ENCODE data around the gene TNRC6C. TPM values are rescaled to one million over a fixed set of nuclear protein-coding genes. Genes with fewer than 3 reads are reported as not detected.

Gene TNRC6C
- 3.9 TPM for polyA plus RNA-seq (2013, experiment 1 of 2)
- 3.3 TPM for polyA plus RNA-seq (2013, experiment 2 of 2)

GRCh38 chr17:77957857-77958715 lies at the start of gene TNRC6C:
Gene TNRC6C, plus strand, starts transcription at chr17:77958703. Its CDS starts 45,504 bp downstream, at chr17:78004207.
- Histone ChIP-seq H3K4me3 (ENCODE audit: extremely low read depth, insufficient read depth, low read length, poor library complexity, severe bottlenecking) (peak within 1 kb of the TSS; percentile 66), H3K27ac (ENCODE audit: low read depth, low read length, severe bottlenecking) (no peak within 1 kb of the TSS), H3K36me3 (ENCODE audit: control insufficient read depth, insufficient read depth, low read length) (no peaks in the 10 kb centered on the region), H3K4me1 (ENCODE audit: control insufficient read depth, insufficient read depth, low read length, poor library complexity, severe bottlenecking) (no peaks in the 10 kb centered on the region), H3K9me3 (ENCODE audit: control insufficient read depth, low read length) (no peaks in the 10 kb centered on the region)
- WGBS, 2 experiments (ENCODE audit: insufficient coverage in 2 of 2), result 0% methylated on average over 85 of the region's 105 CpGs

DNA sequence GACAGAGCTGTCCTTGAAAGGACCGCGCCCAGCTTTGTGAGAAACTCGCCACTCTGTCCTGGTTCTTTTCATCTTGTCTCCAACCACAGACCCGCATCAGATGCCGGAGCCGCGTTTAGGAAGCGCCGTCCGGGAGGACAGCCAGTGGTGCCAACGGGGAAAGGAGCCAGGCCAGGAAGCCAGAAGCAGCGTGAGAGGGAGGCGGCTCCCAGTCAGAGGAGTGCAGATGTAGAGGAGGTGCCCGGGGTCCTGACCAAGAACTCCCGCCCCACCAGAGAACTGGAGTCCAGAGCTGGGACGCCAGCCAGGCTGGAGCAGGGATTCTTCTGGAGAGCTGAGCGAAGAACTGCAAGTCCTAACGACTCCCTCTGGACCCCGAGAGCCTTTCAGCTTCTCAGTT lies 49.3 kb upstream of the TNRC6C start:
- Histone ChIP-seq H3K4me1 (ENCODE audit: control insufficient read depth, insufficient read depth, low read length, poor library complexity, severe bottlenecking) (no peaks in the 10 kb centered on the region), H3K9me3 (ENCODE audit: control insufficient read depth, low read length) (no peaks in the 10 kb centered on the region), H3K4me3 (ENCODE audit: extremely low read depth, insufficient read depth, low read length, poor library complexity, severe bottlenecking) (no peak overlapping the region), H3K27ac (ENCODE audit: low read depth, low read length, severe bottlenecking) (no peak overlapping the region), H3K36me3 (ENCODE audit: control insufficient read depth, insufficient read depth, low read length) (no peaks in the 10 kb centered on the region)
- WGBS, 2 experiments (ENCODE audit: insufficient coverage in 2 of 2), result 90 to 93% methylated on average over 15 to 19 of the region's 19 CpGs

GRCh38 chr17:77909816-77910215 lies 48.7 kb upstream of the TNRC6C start:
- Histone ChIP-seq H3K27ac (ENCODE audit: low read depth, low read length, severe bottlenecking) (no peak overlapping the region), H3K4me3 (ENCODE audit: extremely low read depth, insufficient read depth, low read length, poor library complexity, severe bottlenecking) (no peak overlapping the region), H3K36me3 (ENCODE audit: control insufficient read depth, insufficient read depth, low read length) (no peaks in the 10 kb centered on the region), H3K4me1 (ENCODE audit: control insufficient read depth, insufficient read depth, low read length, poor library complexity, severe bottlenecking) (no peaks in the 10 kb centered on the region), H3K9me3 (ENCODE audit: control insufficient read depth, low read length) (no peaks in the 10 kb centered on the region)
- WGBS, 2 experiments (ENCODE audit: insufficient coverage in 2 of 2), result 95% methylated on average over 4 of the region's 13 CpGs; no CpG with 5 or more reads in 1 of the 2 experiments

GRCh38 chr17:77914385-77915254 lies 43.9 kb upstream of the TNRC6C start:
- no peak overlapping the region for H3K4me3 ChIP-seq (ENCODE audit: extremely low read depth, insufficient read depth, low read length, poor library complexity, severe bottlenecking)
- H3K9me3 ChIP-seq (ENCODE audit: control insufficient read depth, low read length), result no peaks in the 10 kb centered on the region
- 60 to 75% methylated on average over 6 to 16 of the region's 18 CpGs for WGBS, 2 experiments (ENCODE audit: insufficient coverage in 2 of 2)
- no peaks in the 10 kb centered on the region for H3K4me1 ChIP-seq (ENCODE audit: control insufficient read depth, insufficient read depth, low read length, poor library complexity, severe bottlenecking)
- H3K27ac ChIP-seq (ENCODE audit: low read depth, low read length, severe bottlenecking), result no peak overlapping the region
- no peaks in the 10 kb centered on the region for H3K36me3 ChIP-seq (ENCODE audit: control insufficient read depth, insufficient read depth, low read length)

- Histone ChIP-seq H3K36me3 (ENCODE audit: control insufficient read depth, insufficient read depth, low read length) (no peaks in the 10 kb centered on the region), H3K9me3 (ENCODE audit: control insufficient read depth, low read length) (no peaks in the 10 kb centered on the region), H3K27ac (ENCODE audit: low read depth, low read length, severe bottlenecking) (no peak overlapping the region), H3K4me3 (ENCODE audit: extremely low read depth, insufficient read depth, low read length, poor library complexity, severe bottlenecking) (no peak overlapping the region), H3K4me1 (ENCODE audit: control insufficient read depth, insufficient read depth, low read length, poor library complexity, severe bottlenecking) (no peaks in the 10 kb centered on the region)
- 80 to 88% methylated on average over 2 to 4 of the region's 7 CpGs for WGBS, 2 experiments (ENCODE audit: insufficient coverage in 2 of 2)
These were observed 42.9 kb upstream of the TNRC6C start for GRCh38 chr17:77915594-77916021.

GRCh38 chr17:77916264-77916663 lies 42.2 kb upstream of the TNRC6C start:
- Histone ChIP-seq H3K36me3 (ENCODE audit: control insufficient read depth, insufficient read depth, low read length) (no peaks in the 10 kb centered on the region), H3K4me1 (ENCODE audit: control insufficient read depth, insufficient read depth, low read length, poor library complexity, severe bottlenecking) (no peaks in the 10 kb centered on the region), H3K9me3 (ENCODE audit: control insufficient read depth, low read length) (no peaks in the 10 kb centered on the region), H3K4me3 (ENCODE audit: extremely low read depth, insufficient read depth, low read length, poor library complexity, severe bottlenecking) (no peak overlapping the region), H3K27ac (ENCODE audit: low read depth, low read length, severe bottlenecking) (no peak overlapping the region)
- 40 to 90% methylated on average over 1 to 4 of the region's 6 CpGs for WGBS, 2 experiments (ENCODE audit: insufficient coverage in 2 of 2)

- Histone ChIP-seq H3K4me1 (ENCODE audit: control insufficient read depth, insufficient read depth, low read length, poor library complexity, severe bottlenecking) (no peaks in the 10 kb centered on the region), H3K9me3 (ENCODE audit: control insufficient read depth, low read length) (peaks cover 5% of the 10 kb centered on the region), H3K36me3 (ENCODE audit: control insufficient read depth, insufficient read depth, low read length) (no peaks in the 10 kb centered on the region), H3K27ac (ENCODE audit: low read depth, low read length, severe bottlenecking) (no peak overlapping the region), H3K4me3 (ENCODE audit: extremely low read depth, insufficient read depth, low read length, poor library complexity, severe bottlenecking) (no peak overlapping the region)
- 70 to 77% methylated on average over 10 to 17 of the region's 17 CpGs for WGBS, 2 experiments (ENCODE audit: insufficient coverage in 2 of 2)
These were observed 41.6 kb upstream of the TNRC6C start for GRCh38 chr17:77916703-77917481.

DNA sequence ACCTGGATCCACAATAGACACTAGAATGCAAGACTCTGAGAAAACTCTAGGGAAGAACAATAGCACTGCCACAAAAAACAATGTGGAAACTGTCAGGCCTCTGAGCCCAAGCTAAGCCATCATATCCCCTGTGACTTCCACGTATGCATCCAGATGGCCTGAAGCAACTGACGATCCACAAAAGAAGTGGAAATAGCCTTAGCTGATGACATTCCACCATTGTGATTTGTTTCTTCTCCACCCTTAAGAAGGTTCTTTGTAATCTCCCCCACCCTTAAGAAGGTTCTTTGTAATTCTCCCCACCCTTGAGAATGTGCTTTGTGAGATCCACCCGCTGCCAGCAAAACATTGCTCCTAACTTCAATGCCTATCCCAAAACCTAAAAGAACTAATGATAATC lies 39.2 kb upstream of the TNRC6C start:
- no peak overlapping the region for H3K4me3 ChIP-seq (ENCODE audit: extremely low read depth, insufficient read depth, low read length, poor library complexity, severe bottlenecking)
- no peaks in the 10 kb centered on the region for H3K4me1 ChIP-seq (ENCODE audit: control insufficient read depth, insufficient read depth, low read length, poor library complexity, severe bottlenecking)
- WGBS, 2 experiments (ENCODE audit: insufficient coverage in 2 of 2), result 86 to 93% methylated on average over 2 to 3 of the region's 3 CpGs
- peaks cover 6% of the 10 kb centered on the region for H3K9me3 ChIP-seq (ENCODE audit: control insufficient read depth, low read length)
- H3K36me3 ChIP-seq (ENCODE audit: control insufficient read depth, insufficient read depth, low read length), result no peaks in the 10 kb centered on the region
- no peak overlapping the region for H3K27ac ChIP-seq (ENCODE audit: low read depth, low read length, severe bottlenecking)

GRCh38 chr17:77923135-77923534 lies 35.4 kb upstream of the TNRC6C start:
- H3K36me3 ChIP-seq (ENCODE audit: control insufficient read depth, insufficient read depth, low read length), result no peaks in the 10 kb centered on the region
- 80 to 84% methylated on average over 8 to 9 of the region's 9 CpGs for WGBS, 2 experiments (ENCODE audit: insufficient coverage in 2 of 2)
- H3K9me3 ChIP-seq (ENCODE audit: control insufficient read depth, low read length), result peaks cover 6% of the 10 kb centered on the region
- H3K4me3 ChIP-seq (ENCODE audit: extremely low read depth, insufficient read depth, low read length, poor library complexity, severe bottlenecking), result no peak overlapping the region
- no peak overlapping the region for H3K27ac ChIP-seq (ENCODE audit: low read depth, low read length, severe bottlenecking)
- no peaks in the 10 kb centered on the region for H3K4me1 ChIP-seq (ENCODE audit: control insufficient read depth, insufficient read depth, low read length, poor library complexity, severe bottlenecking)

All from mesodermal cell (in vitro differentiated cells).